Measurements from ENCODE around the gene CSNK2A1. TPM values are rescaled to one million over a fixed set of nuclear protein-coding genes. Genes with fewer than 3 reads are reported as not detected.

CSNK2A1 gene
- total and polyA plus RNA-seq, 2 of the 8 experiments (the other 6 are each of a cell fraction or from before 2014, with no cell fraction given) = 117 to 260 TPM

- TF ChIP-seq MAX (IDR thresholded peaks at IDR 0.05) (no peak), MAFK (IDR thresholded peaks at IDR 0.05; ENCODE audit: low read depth, low read length) (no peak), CBX5 (IDR thresholded peaks at IDR 0.05; ENCODE audit: low read depth, low read length) (no peak), KDM5A (IDR thresholded peaks at IDR 0.05; ENCODE audit: low read length) (no peak), CHD2 (IDR thresholded peaks at IDR 0.05; ENCODE audit: low read length) (no peak), NANOG (IDR thresholded peaks at IDR 0.05; ENCODE audit: insufficient read depth, low read depth, low read length, poor library complexity, severe bottlenecking) (no peak), SIN3A (conservative IDR thresholded peaks at IDR 0.05 in 1 of 2, IDR thresholded peaks at IDR 0.05 in 1 of 2; ENCODE audit: low read depth in 1 of 2, low read length in 2 of 2) (no peak), EP300 (IDR thresholded peaks at IDR 0.05; ENCODE audit: borderline replicate concordance in 1 of 2, low read depth in 2 of 2, low read length in 2 of 2) (no peak)
Observed at GRCh38 chr20:544153-544725, 649 bp upstream of the CSNK2A1 start (continued).

All from H1 (cell line).